Lower leg skin (tissue), 4 donors: ENCODE measurements around the gene C10orf120. TPM values are rescaled to one million over a fixed set of nuclear protein-coding genes. Genes with fewer than 3 reads are reported as not detected.

Experiments used
- DNase-seq, 2 donors: peaks; one replicate each; pipeline ENCODE4 v3.0.0-alpha.2; 2019; ENCODE audit warnings: low spot score in 2 of 2
- H3K4me3 ChIP-seq: fragments of 200-600 bp; sonication (generic); 2 replicates; pipeline ENCODE4 v1.5.1; 2017; ENCODE audit warnings: mild to moderate bottlenecking, low read depth; ENCODE audit not compliant: poor library complexity, severe bottlenecking
- POLR2A ChIP-seq, 2 donors: fragments of 450-650 bp; IDR thresholded peaks; one replicate each; pipeline ENCODE4 v1.6.1; 2016 to 2017; ENCODE audit warnings: antibody characterized with exemption in 2 of 2, mild to moderate bottlenecking in 1 of 2, moderate library complexity in 1 of 2
- WGBS, 2 donors: methylation state at CpG; one replicate each; pipeline ENCODE4 v1.1.5; 2018; 5-methylcytosine and 5-hydroxymethylcytosine counted together
- intact Hi-C: fragments of 100-400 bp; cut with DNase I; formaldehyde crosslinking; loops from one replicate; pipeline ENCODE4 v1.15.0; 2023; ENCODE audit warnings: low total_unique reads
- total RNA-seq, 4 donors: library from RNA; depleted of rRNA; stranded (reverse); fragments of >200 nt; gene quantifications; one replicate each; pipeline ENCODE4 v1.1.0, GENCODE V29; 2016
- TF ChIP-seq, protein P1 (sequence below), 3 donors: fragments of 450-650 bp; IDR thresholded peaks; one replicate each; pipeline ENCODE4 v1.5.1; 2016; ENCODE audit warnings: antibody characterized with exemption in 3 of 3, mild to moderate bottlenecking in 3 of 3, moderate library complexity in 2 of 3

The C10orf120 gene
- total RNA-seq, 4 donors from 2014 or later, result not detected

GRCh38 chr10:122702275-122702674 is 2.6 kb upstream of the C10orf120 start:
- H3K4me3 ChIP-seq, result no peak overlapping the region
- no peak for DNase-seq
- TF ChIP-seq, protein P1, sequence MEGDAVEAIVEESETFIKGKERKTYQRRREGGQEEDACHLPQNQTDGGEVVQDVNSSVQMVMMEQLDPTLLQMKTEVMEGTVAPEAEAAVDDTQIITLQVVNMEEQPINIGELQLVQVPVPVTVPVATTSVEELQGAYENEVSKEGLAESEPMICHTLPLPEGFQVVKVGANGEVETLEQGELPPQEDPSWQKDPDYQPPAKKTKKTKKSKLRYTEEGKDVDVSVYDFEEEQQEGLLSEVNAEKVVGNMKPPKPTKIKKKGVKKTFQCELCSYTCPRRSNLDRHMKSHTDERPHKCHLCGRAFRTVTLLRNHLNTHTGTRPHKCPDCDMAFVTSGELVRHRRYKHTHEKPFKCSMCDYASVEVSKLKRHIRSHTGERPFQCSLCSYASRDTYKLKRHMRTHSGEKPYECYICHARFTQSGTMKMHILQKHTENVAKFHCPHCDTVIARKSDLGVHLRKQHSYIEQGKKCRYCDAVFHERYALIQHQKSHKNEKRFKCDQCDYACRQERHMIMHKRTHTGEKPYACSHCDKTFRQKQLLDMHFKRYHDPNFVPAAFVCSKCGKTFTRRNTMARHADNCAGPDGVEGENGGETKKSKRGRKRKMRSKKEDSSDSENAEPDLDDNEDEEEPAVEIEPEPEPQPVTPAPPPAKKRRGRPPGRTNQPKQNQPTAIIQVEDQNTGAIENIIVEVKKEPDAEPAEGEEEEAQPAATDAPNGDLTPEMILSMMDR (IDR thresholded peaks at IDR 0.05), result no peak
- TF ChIP-seq POLR2A (IDR thresholded peaks at IDR 0.05), result no peak
- intact Hi-C loops, result no loop called here
- 81 to 87% methylated on average over 2 of the region's 2 CpGs for WGBS, 2 donors

- DNase-seq, result no peak
- TF ChIP-seq, protein P1 (IDR thresholded peaks at IDR 0.05), result no peak
- TF ChIP-seq POLR2A (IDR thresholded peaks at IDR 0.05), result no peak
- intact Hi-C loops, result no loop called here
- H3K4me3 ChIP-seq, result no peak overlapping the region
- WGBS, 2 donors, result 42 to 48% methylated on average over 2 of the region's 2 CpGs
These were observed 2.0 kb upstream of the C10orf120 start for GRCh38 chr10:122701652-122702051.

GRCh38 chr10:122696687-122697086 is 3.0 kb downstream of the C10orf120 start:
- H3K4me3 ChIP-seq, result no peak overlapping the region
- intact Hi-C loops, result no loop called here
- 95 to 100% methylated on average over 1 of the region's 1 CpG for WGBS, 2 donors
- DNase-seq, result no peak
- TF ChIP-seq POLR2A (IDR thresholded peaks at IDR 0.05), result no peak
- TF ChIP-seq, protein P1 (IDR thresholded peaks at IDR 0.05), result no peak

DNA sequence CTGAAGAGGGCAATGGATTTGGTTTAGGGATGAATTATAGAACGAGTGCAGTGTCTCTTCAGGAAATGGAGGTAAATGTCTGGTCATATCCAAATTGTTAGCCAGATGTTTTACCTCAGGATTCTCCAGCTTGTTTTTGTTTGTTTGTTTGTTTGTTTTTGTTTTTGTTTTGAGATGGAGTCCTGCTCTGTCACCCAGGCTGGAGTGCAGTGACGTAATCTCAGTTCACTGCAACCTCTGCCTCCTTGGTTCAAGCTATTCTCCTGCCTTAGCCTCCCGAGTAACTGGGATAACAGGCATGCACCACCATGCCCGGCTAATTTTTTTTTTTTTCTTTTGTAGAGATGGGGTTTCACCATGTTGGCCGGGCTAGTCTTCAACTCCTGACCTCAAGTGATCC is 6.9 kb downstream of the C10orf120 start:
- intact Hi-C loops, result no loop called here
- TF ChIP-seq, protein P1 (IDR thresholded peaks at IDR 0.05), result no peak
- no peak for TF ChIP-seq POLR2A (IDR thresholded peaks at IDR 0.05)
- H3K4me3 ChIP-seq, result no peak overlapping the region
- WGBS, 2 donors, result 83% methylated on average over 5 of the region's 5 CpGs
- no peak for DNase-seq

GRCh38 chr10:122689146-122689820 is 10.4 kb downstream of the C10orf120 start:
- DNase-seq, result no peak
- 60 to 66% methylated on average over 6 of the region's 6 CpGs for WGBS, 2 donors
- intact Hi-C loops, result no loop called here

More at GRCh38 chr10:122689146-122689820, 10.4 kb downstream of the C10orf120 start:
- no peak overlapping the region for H3K4me3 ChIP-seq
- no peak for TF ChIP-seq POLR2A (IDR thresholded peaks at IDR 0.05)
- TF ChIP-seq, protein P1 (IDR thresholded peaks at IDR 0.05), result no peak
